ENCODE measurements around the gene DDO.
"Not testable (repeated sequence)": the region's sequence is repeated elsewhere in the genome, so short reads cannot be mapped to it uniquely, and the experiment has no call there.

DDO gene

DNA sequence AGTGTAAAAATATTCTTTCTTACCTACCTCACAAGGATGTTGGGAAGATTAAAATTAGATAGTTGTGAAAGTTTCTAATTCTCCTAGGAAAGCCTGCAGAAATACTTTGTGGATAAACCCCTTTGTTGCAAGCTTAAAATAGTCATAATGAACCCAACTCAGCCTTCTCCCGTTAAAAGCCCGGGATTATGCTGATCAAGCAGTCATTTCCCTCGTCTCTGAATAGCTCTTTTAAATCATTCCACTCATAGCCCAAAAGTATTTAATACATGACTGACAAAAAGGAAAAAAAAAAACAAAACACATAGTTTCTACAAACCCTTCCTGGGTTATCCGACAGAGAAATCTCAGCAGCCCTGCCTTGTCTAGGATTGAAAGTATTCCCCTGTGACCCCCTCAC lies 46.3 kb downstream of the DDO start:
- in situ Hi-C loops (cut with MboI; ENCODE audit: low sequenced_read_pairs) = no loop called here

DNA sequence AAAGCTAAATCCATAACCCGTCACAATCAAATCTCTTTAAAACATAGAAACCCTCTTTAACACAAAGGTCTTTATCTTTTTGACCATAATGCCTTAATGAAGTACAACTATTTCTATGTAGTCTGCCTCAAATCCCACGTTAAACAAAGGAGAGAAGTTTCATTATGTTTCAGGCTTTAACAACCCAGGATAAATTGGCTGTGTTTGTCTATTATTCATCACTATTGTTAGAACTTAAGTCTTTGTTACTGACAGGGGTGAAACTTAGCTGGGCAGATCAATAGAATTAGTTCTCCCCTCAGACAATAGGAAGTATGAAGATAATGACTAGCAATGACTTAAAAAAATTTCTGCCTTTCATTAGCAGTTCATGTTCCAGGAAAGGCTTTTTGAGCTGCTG lies 47.1 kb downstream of the DDO start:
- in situ Hi-C loops (cut with MboI; ENCODE audit: low sequenced_read_pairs) = no loop called here

DNA sequence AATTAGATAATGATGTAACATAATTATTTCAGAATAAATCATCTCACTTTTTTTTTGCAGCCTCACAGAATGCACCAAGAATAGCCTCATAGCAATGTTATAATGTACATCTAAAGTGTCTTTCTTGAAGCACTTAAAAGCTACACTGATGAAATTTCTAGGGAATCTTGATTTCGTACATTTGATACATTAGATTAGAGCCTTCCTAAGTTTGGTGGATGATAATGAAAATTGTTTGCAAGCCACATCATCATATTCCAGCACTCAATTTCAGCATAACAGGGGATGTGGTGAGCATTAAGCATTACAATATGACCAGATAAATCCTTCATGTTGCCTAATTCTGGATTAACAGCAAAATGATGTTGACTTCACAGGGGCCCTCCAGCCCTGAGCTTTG lies 47.5 kb downstream of the DDO start:
- in situ Hi-C loops (cut with MboI; ENCODE audit: low sequenced_read_pairs) = no loop called here

DNA sequence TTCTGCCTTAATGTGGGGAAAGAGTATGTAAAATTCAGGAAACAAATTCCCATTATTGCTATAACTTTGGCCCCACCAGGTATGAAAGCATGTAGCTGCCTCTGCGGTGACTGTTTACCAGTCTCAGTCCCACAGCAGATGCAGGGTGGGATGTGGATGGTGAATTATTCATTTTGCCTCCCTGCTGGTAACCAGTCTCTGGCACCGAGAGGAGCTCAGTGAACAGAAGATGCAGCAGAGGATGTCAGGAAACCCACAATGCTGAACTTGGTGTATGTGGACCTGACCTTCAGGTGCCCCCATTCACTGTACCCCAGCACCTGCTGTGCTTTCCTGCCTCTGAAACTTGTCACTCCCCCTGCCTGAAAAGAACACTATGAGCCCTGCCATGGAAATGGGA lies 48.4 kb downstream of the DDO start:
- in situ Hi-C loops (cut with MboI; ENCODE audit: low sequenced_read_pairs) = no loop called here

DNA sequence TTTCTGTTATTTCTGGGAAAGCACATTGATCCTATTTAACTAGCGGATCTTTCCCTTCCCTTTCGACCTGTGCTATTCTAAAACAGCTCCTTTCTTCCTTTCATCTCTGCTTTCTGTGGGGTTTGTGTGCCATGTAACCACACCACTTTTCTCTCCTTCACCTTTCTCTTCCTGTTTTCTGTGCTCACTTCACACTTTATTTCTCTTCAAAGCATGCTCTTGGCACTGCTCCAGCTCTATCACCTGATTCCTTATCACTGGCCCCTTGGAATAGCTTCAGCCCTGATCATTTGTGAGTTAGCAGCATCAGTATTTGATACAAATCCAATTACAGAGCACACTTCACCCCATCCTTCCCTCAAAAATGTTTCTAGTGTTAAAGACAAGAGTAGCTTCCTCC lies 49.1 kb downstream of the DDO start:
- in situ Hi-C loops (cut with MboI; ENCODE audit: low sequenced_read_pairs) = no loop called here

DNA sequence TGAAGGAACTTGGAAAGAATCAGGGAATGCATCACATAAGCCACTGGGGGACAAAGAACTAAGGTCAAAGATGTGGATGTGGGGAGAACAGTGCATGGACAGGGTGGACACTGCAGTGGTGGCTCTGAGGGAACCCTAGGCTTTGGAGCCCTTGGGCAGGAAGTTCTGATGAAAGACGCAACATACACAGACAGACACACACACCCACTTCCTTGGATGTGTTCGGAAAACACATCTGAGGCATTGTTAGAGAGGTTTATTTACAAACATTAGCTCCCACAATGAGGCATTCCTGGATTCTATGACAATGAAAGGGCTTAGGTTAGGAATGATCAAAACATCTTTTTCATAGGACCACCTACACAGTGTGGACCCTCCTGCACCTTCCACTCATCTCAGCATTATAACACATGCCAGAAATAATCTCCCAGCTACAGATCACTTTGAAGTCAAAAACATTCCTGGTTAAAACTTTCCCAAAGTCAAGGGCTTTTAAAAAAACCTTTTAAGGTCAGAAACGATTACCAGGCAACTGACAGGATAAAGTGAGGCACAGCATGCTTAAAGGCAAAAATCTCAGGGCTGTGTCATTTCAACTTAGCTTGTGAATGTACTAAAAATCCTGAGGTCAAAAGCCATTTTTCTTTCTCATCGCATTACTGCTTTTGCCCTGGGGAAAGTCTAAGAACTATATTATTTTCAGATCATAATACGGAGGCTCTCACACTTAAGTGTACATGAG lies 50.8 kb downstream of the DDO start:
- in situ Hi-C loops (cut with MboI; ENCODE audit: low sequenced_read_pairs) = no loop called here

DNA sequence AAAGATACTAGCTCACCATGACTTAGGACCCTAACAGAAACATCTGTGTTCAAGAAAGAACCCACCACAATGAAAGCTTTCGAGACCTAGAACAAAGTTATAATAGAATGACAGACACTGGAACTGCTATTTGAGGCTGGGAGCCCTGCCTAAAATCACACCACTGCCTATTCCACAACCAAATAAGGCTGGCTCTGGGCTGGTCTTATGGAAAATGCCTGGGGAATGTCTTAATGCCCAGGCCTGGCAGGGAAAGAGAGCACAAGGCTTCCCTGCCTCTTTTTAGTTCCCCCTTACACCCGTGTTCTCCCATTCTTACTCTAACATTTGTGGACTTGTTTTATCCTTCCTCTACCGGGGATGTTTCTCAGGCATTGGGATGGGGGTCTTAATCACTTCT lies 51.6 kb downstream of the DDO start:
- in situ Hi-C loops (cut with MboI; ENCODE audit: low sequenced_read_pairs) = no loop called here

DNA sequence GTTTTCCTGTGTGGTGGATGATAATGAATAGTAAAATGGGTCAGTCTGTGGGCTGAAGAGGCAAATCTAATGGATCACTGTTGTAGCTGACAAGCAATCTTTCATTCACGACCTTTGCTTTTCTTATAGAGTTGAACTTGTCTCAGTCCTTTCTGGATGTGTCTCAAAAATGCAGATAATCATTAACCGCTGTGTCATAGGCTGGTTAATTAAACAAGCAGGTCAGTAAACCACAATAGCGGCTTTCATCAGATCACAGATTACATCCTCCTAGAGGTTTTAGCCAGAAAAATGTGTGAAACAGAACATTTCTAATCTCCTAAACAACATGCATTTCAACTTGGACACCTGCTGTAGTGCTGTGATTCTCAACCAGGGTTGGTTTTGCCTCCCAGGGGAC lies 54.7 kb downstream of the DDO start:
- in situ Hi-C loops (cut with MboI; ENCODE audit: low sequenced_read_pairs) = no loop called here

DNA sequence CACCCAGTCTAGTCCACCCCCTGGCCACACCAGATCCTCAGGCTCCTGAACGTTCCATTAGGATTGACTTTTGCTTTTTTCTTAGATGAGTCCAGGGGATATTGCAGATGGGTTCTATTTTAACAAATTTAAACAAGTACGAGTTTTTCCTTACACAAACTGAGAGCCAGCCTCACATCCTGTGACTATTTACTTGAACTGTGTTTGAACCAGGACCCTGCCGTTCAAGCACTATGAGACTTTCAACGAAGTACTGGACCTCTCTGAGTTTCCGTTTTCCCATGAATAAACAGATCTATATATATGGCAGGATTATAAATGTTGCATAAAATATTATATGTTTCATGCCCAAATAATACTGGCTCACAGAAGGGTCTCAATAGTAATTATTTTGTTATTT lies 55.8 kb downstream of the DDO start:
- in situ Hi-C loops (cut with MboI; ENCODE audit: low sequenced_read_pairs) = no loop called here

DNA sequence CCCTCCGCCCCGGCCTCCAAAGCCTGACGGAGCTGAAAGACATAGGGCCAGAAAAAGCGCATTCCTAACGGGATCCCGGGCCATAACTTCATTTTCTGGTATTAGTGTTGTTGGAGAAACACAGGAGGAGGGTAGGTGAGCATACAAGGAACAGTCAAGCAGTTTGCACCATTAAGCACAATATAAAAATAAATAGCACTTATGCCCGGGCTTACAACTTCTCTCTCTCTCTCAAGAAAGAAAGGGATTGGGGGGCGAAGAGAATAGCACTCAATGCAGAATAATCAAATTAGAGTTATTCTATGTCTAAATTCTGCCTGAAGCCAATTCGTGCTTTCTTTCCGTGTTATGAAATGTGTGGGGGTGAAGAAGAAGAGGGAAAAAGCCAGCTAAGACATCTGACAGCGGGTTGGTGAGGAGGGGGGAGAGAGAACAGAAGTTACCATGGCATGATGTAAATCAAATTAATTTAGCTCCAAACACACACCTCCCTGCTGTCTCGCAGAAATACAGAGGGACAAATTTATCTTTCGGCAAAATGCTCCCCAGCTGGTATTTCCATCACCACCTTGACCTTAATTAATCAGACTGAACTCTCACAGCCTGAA lies 56.7 kb downstream of the DDO start:
- in situ Hi-C loops (cut with MboI; ENCODE audit: low sequenced_read_pairs) = no loop called here

DNA sequence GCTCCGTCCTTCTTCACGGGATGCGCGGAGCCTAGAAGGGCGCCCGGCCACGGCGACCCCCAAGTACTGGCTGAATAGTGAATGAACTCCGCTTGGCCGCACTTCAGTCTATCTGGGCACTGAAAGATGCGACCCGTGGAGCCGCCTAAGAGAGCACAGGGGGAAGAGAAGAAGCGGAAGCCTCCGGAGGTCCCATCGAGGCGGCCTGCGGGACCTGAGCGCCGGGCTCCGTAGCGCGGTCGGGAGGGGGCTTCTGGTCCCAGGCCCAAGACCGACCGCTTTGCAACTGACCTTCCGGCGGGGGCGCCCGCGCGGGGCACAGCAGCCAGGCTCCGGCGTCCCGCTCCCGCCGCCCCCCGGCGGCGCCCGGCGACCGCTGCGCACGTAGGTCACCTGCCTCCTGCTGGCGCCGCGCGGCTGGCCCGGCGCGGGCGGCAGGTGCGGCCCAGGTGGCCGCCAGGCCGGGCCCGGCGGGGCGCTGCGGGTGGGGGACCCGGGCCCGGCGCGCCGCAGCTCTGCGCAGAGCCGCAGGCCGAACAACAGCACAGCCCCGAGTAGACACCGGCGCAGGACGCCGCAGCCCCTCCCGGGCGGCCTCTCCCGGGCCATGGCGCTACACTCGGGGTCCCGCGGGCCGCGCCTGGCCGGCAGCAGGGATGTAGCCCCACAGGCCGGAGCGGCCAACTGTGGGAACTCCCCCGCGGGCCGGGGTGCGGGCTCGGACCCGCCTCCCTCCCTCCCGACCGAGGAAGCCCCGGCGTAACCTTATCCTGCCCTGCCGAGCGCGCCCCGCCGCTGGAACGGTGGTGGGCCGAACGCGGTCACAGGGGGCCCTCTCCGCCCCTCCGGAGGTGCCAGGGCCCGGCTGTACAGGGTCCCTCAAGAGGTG lies 57.5 kb downstream of the DDO start, which contains the start of gene METTL24:
METTL24 (minus strand) TSS at position 686 of the 889 bp plus-strand sequence; CDS start at position 609, 77 bp downstream.
- in situ Hi-C loops (cut with MboI; ENCODE audit: low sequenced_read_pairs) = no loop called here

DNA sequence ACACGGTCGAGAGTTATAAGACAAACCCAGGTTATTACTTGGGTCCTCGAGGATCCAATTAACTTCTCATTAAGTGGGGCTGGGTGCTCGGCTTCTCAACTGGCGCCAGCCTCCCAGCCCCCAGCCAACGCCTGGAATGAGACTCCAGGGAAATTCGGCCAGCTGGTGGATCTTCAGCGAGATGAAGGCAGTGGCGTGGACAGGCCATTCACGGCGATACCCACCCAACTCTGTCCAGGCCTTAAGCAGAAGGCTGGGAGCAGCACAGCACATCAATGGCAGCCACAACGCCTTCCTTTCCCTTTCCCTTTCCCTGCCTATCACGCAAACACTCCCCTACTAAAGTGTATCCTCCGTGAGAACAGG lies 58.1 kb downstream of the DDO start:
- in situ Hi-C loops (cut with MboI; ENCODE audit: low sequenced_read_pairs) = no loop called here

DNA sequence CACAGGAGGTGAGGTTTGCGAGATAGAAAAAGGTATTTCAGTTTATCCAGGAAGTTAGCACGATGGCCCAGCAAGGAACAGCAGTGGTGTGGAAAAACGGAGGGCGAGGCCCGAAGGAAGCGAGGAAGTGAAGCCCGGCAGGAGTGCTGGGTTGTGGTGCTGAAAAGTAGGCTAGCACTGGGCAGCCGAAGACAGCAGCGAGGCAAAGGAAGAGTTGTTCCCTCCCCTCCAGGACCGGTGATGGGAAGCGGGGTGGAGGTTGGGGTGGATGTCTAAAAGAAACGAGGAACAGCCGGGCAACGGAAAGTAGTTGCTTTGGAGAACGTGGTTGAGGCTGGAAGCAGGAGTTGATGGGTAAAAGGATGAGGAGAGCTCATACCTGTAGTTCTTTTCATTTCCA lies 58.6 kb downstream of the DDO start:
- in situ Hi-C loops (cut with MboI; ENCODE audit: low sequenced_read_pairs) = no loop called here

DNA sequence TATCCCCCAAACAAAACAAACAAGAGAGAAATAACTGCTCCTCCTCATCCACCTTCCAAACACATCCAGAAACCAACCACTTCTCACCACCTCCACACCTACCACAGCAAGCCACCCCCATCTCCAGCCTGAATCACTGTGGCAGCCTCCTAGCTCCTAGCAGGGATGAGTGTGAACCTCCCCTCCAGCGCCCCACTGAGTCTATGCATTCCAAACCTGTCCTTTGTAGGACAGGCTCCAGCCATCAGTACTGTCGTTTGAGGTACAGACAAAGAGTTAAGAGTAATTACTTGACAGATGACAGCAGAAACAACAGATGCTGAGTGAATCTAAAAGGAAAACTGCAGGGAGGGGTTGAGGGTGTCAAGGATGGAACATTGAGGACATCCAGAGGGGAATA lies 59.6 kb downstream of the DDO start:
- in situ Hi-C loops (cut with MboI; ENCODE audit: low sequenced_read_pairs) = no loop called here

DNA sequence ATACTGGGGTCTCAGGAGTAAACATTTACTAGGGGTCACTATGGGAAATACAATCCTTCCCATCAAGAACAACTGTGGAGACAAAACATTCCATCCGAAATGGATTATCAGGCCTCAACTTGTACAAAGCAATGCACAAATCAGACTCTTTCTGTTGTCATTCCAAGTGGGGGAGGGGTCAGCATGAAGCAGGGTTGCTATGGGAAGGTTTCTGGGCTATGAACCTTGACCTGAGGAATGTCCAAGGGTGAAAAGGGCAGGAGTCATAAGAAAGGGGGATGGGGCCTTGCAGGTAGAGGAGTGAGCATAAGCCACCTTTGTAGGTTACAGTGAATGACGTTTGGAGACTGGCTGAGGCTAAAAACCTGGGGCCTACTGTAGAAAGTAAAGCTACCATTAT lies 60.4 kb downstream of the DDO start:
- in situ Hi-C loops (cut with MboI; ENCODE audit: low sequenced_read_pairs) = no loop called here

DNA sequence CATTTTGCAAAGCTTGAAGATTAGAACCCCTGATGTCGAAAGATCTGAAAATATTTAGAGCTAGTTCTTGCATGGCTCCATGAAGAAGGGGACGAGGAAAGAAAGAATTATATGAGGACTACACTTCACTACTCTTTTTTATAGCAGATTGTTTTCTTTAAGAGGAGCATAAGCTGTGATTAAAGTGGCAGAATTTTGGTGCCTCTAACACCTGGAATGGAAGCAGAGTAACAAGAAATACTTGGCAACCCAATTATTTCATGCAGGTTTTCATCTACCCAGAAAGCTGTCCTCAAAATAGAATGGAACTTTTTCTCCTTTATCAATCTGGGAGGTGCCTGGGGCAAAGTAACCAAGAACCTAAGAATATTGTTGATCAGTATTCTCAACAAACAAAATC lies 61.2 kb downstream of the DDO start:
- in situ Hi-C loops (cut with MboI; ENCODE audit: low sequenced_read_pairs) = no loop called here

DNA sequence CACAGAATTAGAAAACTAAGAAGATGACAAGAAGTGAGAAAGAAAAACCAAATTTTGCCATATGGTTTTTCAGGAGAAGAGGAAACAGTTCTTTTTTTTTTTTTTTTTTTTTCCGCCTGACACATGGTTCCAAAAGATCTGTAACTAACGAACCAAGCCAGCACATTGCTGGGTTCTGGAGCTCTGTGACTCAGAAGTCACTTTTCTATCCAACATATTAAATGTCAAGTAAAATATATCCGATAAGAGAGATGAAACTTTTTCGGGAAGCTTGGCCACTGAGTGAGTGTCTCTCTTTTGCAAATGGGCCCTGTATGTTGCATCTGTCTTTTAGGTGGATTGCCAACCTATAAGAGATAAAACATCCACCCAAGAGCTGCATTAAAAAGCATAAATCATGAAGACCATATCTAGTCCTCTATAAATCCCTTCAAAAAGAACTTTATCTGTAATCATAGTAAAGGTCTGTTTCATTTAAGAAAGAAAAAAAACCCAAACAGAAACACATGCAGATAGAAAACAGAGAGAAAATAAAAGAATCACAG lies 61.8 kb downstream of the DDO start:
- in situ Hi-C loops (cut with MboI; ENCODE audit: low sequenced_read_pairs) = no loop called here

DNA sequence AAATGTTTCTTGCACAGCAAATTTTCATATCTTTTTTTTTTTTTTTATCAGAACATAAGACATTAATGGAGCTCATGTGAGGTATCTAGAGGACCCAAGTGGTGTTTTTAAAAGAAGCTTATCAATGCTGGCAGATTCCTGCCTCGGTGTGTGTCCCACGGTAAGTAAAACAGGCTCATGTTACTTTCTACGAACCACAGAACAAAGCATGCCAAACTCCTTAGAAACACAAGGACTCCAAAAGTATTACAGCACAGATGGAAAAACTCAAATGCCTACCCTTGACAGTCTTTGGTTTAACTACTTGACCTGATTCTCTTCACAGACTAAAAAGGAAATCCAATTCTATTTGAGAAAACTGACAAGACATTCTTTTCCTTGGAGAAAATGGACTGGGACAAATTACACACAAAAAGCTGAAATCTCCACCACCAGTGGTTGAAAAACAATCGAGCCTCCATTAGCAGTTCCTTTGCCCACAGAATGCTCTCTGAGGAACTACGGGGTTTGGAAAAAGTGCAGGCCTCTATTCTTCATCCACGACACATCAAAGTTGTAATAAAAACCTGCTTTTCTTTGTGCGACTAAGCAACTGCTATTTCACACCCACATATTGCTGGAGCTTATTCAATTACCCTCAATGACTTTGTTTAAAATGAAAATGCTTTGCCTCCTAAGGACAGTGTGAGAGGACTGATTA lies 62.7 kb downstream of the DDO start:
- in situ Hi-C loops (cut with MboI; ENCODE audit: low sequenced_read_pairs) = no loop called here

DNA sequence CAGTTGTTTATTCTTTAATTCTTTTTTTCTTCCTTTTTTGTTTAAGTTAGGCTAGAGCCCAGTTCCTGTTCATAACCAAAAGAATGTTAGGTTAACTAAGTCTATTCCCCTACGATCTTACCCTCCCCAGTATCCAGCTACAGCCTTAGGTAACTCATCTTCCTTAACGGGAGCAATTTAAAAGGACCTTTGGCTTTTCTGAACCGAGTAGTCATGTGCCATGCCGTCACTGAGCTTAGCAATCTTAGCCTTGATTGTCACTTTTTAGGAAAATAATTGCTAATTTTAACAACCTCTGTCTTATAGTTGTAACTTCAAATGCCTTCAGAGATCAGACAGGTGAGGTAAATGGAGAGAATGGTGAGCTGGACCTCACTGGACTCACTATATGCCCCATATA lies 63.4 kb downstream of the DDO start:
- in situ Hi-C loops (cut with MboI; ENCODE audit: low sequenced_read_pairs) = no loop called here

DNA sequence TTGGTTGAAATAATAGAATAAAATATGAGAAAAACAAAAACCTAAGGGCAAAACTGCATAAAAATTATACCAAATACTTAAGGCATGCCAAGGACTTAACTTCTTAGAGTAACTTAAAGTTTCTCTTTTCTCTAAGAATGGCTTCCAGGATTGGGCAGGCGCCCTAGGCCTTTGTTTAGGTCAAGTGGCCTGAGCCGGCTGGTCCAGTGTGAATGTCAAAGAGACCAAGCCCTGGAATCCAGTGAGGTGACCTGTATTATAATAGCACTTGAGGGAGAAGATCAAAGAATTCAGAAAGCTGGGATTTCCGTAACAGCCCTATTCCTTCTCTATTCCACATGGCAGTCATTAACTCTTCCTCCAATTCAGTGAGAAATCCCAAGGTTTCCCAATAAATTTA lies 63.8 kb downstream of the DDO start:
- in situ Hi-C loops (cut with MboI; ENCODE audit: low sequenced_read_pairs) = no loop called here

DNA sequence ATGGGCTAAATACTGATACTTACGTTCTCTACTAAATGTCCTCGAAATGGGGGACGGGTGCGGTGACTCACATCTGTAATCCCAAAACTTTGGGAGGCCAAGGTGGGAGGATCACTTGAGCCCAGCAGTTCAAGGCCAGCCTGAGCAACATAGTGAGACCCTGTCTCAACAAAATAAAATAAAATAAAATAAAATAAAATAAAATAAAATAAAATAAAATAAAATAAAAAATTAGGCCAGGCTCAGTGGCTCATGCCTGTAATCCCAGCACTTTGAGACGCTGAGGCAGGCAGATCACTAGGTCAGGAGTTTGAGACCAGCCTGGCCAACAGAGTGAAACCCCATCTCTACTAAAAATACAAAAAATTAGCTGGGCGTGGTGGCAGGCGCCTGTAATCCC lies 64.8 kb downstream of the DDO start:
- in situ Hi-C loops (cut with MboI; ENCODE audit: low sequenced_read_pairs) = not testable (repeated sequence)
